ENCODE results near the gene DAZAP1.

- TF ChIP-seq GATA2 (IDR thresholded peaks at IDR 0.05; ENCODE audit: low read depth, low read length) (no peak), GATA3 (IDR thresholded peaks at IDR 0.05; ENCODE audit: low read depth, low read length) (no peak)
Observed at GRCh38 chr19:1452802-1453524, 45.6 kb downstream of the DAZAP1 start.
